ENCODE data around the gene PLEKHM3. TPM values are rescaled to one million over a fixed set of nuclear protein-coding genes. Genes with fewer than 3 reads are reported as not detected.

The PLEKHM3 gene
- total and polyA plus RNA-seq, 4 donors: 3.0 to 18.3 (median 5.5) TPM

- Histone ChIP-seq H3K9me3 (ENCODE audit: control insufficient read depth in 4 of 4, low read length in 3 of 4) (no peaks in the 10 kb centered on the region), H3K4me3 (ENCODE audit: low read depth in 1 of 3, low read length in 3 of 3) (no peak overlapping the region), H3K27me3 (ENCODE audit: control insufficient read depth in 4 of 4, insufficient read depth in 4 of 4, low read length in 3 of 4) (no peaks in the 10 kb centered on the region), H3K9ac (ENCODE audit: low read depth in 1 of 2, low read length in 2 of 2) (no peak overlapping the region), H3K4me1 (ENCODE audit: control insufficient read depth in 4 of 4, insufficient read depth in 4 of 4, low read length in 3 of 4) (peaks cover 0 to 6% (median 0%) of the 10 kb centered on the region in 4 donors), H3K36me3 (ENCODE audit: control insufficient read depth in 4 of 4, insufficient read depth in 3 of 4, low read depth in 1 of 4, low read length in 3 of 4) (no peaks in the 10 kb centered on the region), H3K27ac (ENCODE audit: low read depth in 1 of 2, low read length in 2 of 2) (no peak overlapping the region)
- no peak for DNase-seq (ENCODE audit: low spot score)
- TF ChIP-seq NR2F2 (IDR thresholded peaks at IDR 0.05) (peak; percentile 17), TAF1 (conservative IDR thresholded peaks at IDR 0.05) (no peak)
- WGBS: 65% methylated on average over 1 of the region's 1 CpG
These were observed 65.2 kb downstream of the PLEKHM3 start for GRCh38 chr2:207960090-207960489.

- no peak for TF ChIP-seq ATF3 (IDR thresholded peaks at IDR 0.05)
- no peak for TF ChIP-seq ZBTB33 (IDR thresholded peaks at IDR 0.05)
- no peak for TF ChIP-seq NR2F2 (IDR thresholded peaks at IDR 0.05)
- TF ChIP-seq GABPA (IDR thresholded peaks at IDR 0.05 in 1 of 2, conservative IDR thresholded peaks at IDR 0.05 in 1 of 2): no peak
- no peak for TF ChIP-seq RXRA (IDR thresholded peaks at IDR 0.05)
- TF ChIP-seq EGR1 (IDR thresholded peaks at IDR 0.05; ENCODE audit: low read depth in 2 of 2): no peak
- no peak for TF ChIP-seq MAX (IDR thresholded peaks at IDR 0.05)
- no peak for TF ChIP-seq RAD21 (IDR thresholded peaks at IDR 0.05)
- TF ChIP-seq FOXA2 (IDR thresholded peaks at IDR 0.05): no peak
- no peak for TF ChIP-seq SP1 (IDR thresholded peaks at IDR 0.05)
- no peak for TF ChIP-seq JUND (IDR thresholded peaks at IDR 0.05)
- TF ChIP-seq FOXA1 (IDR thresholded peaks at IDR 0.05): no peak
- TF ChIP-seq TAF1 (conservative IDR thresholded peaks at IDR 0.05): no peak
- no peak for TF ChIP-seq REST (IDR thresholded peaks at IDR 0.05)
- no peak for TF ChIP-seq HNF4G (IDR thresholded peaks at IDR 0.05)
- TF ChIP-seq YY1 (IDR thresholded peaks at IDR 0.05): no peak
- H3K36me3 ChIP-seq (ENCODE audit: control insufficient read depth in 4 of 4, insufficient read depth in 3 of 4, low read depth in 1 of 4, low read length in 3 of 4): no peaks in the 10 kb centered on the region
- WGBS: 91% methylated on average over 3 of the region's 3 CpGs
- H3K9me3 ChIP-seq (ENCODE audit: control insufficient read depth in 4 of 4, low read length in 3 of 4): no peaks in the 10 kb centered on the region
- no peaks in the 10 kb centered on the region for H3K4me1 ChIP-seq (ENCODE audit: control insufficient read depth in 4 of 4, insufficient read depth in 4 of 4, low read length in 3 of 4)
- H3K27me3 ChIP-seq (ENCODE audit: control insufficient read depth in 4 of 4, insufficient read depth in 4 of 4, low read length in 3 of 4): no peaks in the 10 kb centered on the region
- H3K9ac ChIP-seq (ENCODE audit: low read depth in 1 of 2, low read length in 2 of 2): no peak overlapping the region
- no peak for DNase-seq (ENCODE audit: low spot score)
- H3K27ac ChIP-seq (ENCODE audit: low read depth in 1 of 2, low read length in 2 of 2): no peak overlapping the region
- H3K4me3 ChIP-seq (ENCODE audit: low read depth in 1 of 3, low read length in 3 of 3): no peak overlapping the region
These were observed 68.6 kb downstream of the PLEKHM3 start for GRCh38 chr2:207956771-207957170.

Measured in liver (tissue), 9 donors.